Kidney (tissue), 14 donors: ENCODE data around the gene MPP1. TPM values are rescaled to one million over a fixed set of nuclear protein-coding genes. Genes with fewer than 3 reads are reported as not detected.
A peak's percentile ranks its signal among the peaks of the same experiment; 100 is the strongest.

Experiments used
- DNase-seq, 5 donors: peaks; one replicate each; pipeline ENCODE4 v3.0.0-alpha.2; 2013 to 2020
- FAIRE-seq: peaks from 2 replicates; lab custom pipeline; 2012; peaks lifted over from hg19 to GRCh38; lab: Jason Lieb, UNC
- H3K27ac ChIP-seq, 2 donors: one replicate each; pipeline ENCODE4 v1.7.0; 2013; ENCODE audit warnings: low read depth in 2 of 2, low read length in 2 of 2, inconsistent platforms in 1 of 2
- H3K27me3 ChIP-seq: one replicate; pipeline ENCODE4 v1.7.1; 2013; ENCODE audit warnings: low read length, inconsistent platforms; ENCODE audit not compliant: control insufficient read depth, insufficient read depth
- H3K36me3 ChIP-seq, 3 donors: one replicate each; pipeline versions ENCODE4 v1.7.0 to v1.7.1; 2013; ENCODE audit warnings: low read length in 3 of 3, control low read depth in 1 of 3, inconsistent platforms in 1 of 3; ENCODE audit not compliant: insufficient read depth in 3 of 3, control insufficient read depth in 2 of 3
- H3K4me1 ChIP-seq, 3 donors: one replicate each; pipeline versions ENCODE4 v1.7.0 to v1.7.1; 2013; ENCODE audit warnings: low read length in 3 of 3, inconsistent platforms in 1 of 3, low read depth in 1 of 3; ENCODE audit not compliant: control insufficient read depth in 2 of 3, insufficient read depth in 2 of 3
- H3K4me3 ChIP-seq, 3 donors: one replicate each; pipeline versions ENCODE4 v1.7.0 to v1.8.1; 2013; ENCODE audit warnings: low read length in 3 of 3, control low read depth in 1 of 3, inconsistent platforms in 1 of 3
- H3K9ac ChIP-seq, 3 donors: one replicate each; pipeline versions ENCODE4 v1.7.0 to v1.7.1; 2013; ENCODE audit warnings: low read length in 3 of 3, control low read depth in 1 of 3, inconsistent platforms in 1 of 3
- H3K9me3 ChIP-seq, 3 donors: one replicate each; pipeline versions ENCODE4 v1.7.0 to v1.7.1; 2013; ENCODE audit warnings: low read length in 3 of 3, control low read depth in 1 of 3, inconsistent platforms in 1 of 3; ENCODE audit not compliant: control insufficient read depth in 2 of 3, insufficient read depth in 1 of 3
- CTCF ChIP-seq: IDR thresholded peaks from 3 replicates; pipeline ENCODE4 v1.5.1; 2012; ENCODE audit warnings: mild to moderate bottlenecking, moderate library complexity, borderline replicate concordance; ENCODE audit not compliant: insufficient read depth; ENCODE audit errors: extremely low read depth
- intact Hi-C: fragments of 100-400 bp; cut with DNase I; formaldehyde crosslinking; loops from one replicate; pipeline ENCODE4 v1.11.1; 2022
- polyA plus RNA-seq: library from polyadenylated mRNA; stranded (reverse); fragments of 350-450 nt; fragmentation: Illumina TruSeq; extraction: RNeasy Lipid Tissue Mini Kit (QIAGEN cat#74804); gene quantifications from one replicate; pipeline ENCODE4 v1.2.3, GENCODE V29; 2014; ENCODE audit warnings: low read depth, low replicate concordance; ENCODE audit not compliant: insufficient read depth
- total RNA-seq: library from RNA; stranded (reverse); fragmentation: NEBNext Ultra II Directional; extraction: Animal tissue kit (Norgen Biotek cat#: 25700); gene quantifications from one replicate; pipeline ENCODE4 v1.2.1, GENCODE V29; 2021
- donor health status: control.
- donor health status: control.
- donor health status: control.
- donor health status: control.
- donor health status: control.
- donor health status: DM: yes; HTN: yes; CAD: no.
- donor health status: Normal renal cell carcinoma (clear cell type).

The MPP1 gene
- total and polyA plus RNA-seq, 2 donors from 2014 or later, result 47.0 to 76.4 TPM

GRCh38 chrX:154809939-154810665, 4.8 kb upstream of the MPP1 start:
- no peak for FAIRE-seq
- no peak overlapping the region for H3K9ac ChIP-seq
- intact Hi-C loops, result no loop called here

DNA sequence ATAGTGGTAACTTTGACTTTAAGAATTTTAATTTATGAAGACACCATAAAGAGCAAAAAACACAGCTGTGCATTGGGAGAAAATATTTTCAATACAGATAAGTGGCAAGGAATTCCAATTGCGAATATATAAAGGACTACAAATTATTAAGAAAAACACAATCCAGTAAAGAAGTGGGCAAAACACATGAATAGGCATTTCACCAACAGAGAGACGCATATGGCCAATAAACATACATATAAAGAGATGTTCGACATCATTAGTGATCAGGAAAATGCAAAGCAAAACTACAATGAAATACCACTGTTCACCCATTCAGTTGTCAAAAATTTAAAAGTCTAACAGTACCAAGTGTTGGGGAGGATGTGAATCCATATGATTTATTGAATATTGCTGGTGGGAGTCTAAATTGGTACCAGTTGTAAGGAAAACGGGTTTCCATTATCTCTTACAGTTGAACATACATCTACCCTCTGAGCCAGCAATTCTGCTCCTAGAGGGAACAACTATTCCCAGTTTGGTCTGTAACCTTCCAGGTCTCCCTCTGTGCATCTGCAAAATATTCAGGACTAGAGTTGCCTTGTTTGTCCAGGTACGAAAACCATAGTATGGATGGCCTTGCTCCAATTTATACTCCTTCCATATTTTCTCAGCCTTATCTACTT, 1.7 kb upstream of the MPP1 start:
- Histone ChIP-seq H3K9ac (no peak overlapping the region), H3K4me1 (peaks cover 0 to 8% (median 0%) of the 10 kb centered on the region in 3 donors), H3K4me3 (no peak overlapping the region), H3K36me3 (no peaks in the 10 kb centered on the region), H3K27ac (no peak overlapping the region), H3K27me3 (no peaks in the 10 kb centered on the region), H3K9me3 (no peaks in the 10 kb centered on the region)
- intact Hi-C loops, result no loop called here
- FAIRE-seq (no peak), DNase-seq (no peak)
- no peak for TF ChIP-seq CTCF

More at GRCh38 chrX:154809939-154810665, 4.8 kb upstream of the MPP1 start:
- no peaks in the 10 kb centered on the region for H3K27me3 ChIP-seq
- no peaks in the 10 kb centered on the region for H3K36me3 ChIP-seq
- DNase-seq, result no peak
- TF ChIP-seq CTCF, result no peak
- no peaks in the 10 kb centered on the region for H3K4me1 ChIP-seq
- no peaks in the 10 kb centered on the region for H3K9me3 ChIP-seq
- H3K27ac ChIP-seq, result no peak overlapping the region
- H3K4me3 ChIP-seq, result no peak overlapping the region

DNA sequence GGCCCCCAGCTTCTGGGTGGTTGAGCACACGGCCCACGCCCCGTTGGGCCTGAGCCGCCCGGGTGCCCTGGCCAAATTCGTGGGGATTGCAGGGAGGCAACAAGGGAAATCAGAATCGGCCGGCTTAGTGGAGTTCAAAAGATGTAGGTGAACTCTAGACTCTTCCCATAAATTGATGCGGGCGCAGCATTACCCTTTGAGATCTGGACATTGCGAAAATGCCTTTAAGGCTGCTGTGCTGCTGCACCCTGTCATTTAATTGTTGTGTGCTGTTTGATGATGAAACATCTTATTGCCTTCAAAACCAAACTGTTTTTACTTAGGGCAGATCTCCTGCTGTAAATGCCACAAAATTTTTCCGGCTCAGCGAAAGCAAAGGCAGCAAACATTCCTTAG, 409 bp upstream of the MPP1 start:
- no peak for TF ChIP-seq CTCF
- Histone ChIP-seq H3K4me1 (peaks cover 0 to 8% (median 3%) of the 10 kb centered on the region in 3 donors), H3K9ac (peak overlapping the region in 1 of 3 donors; percentile 11), H3K9me3 (no peaks in the 10 kb centered on the region), H3K27me3 (no peaks in the 10 kb centered on the region), H3K4me3 (peak overlapping the region; percentile 40 to 74 (median 50)), H3K36me3 (no peaks in the 10 kb centered on the region), H3K27ac (peak overlapping the region; percentile 51 to 53)
- DNase-seq (no peak), FAIRE-seq (no peak)
- intact Hi-C loops, result no loop called here
